Measurements from ENCODE around the gene MAGEB3. TPM values are rescaled to one million over a fixed set of nuclear protein-coding genes. Genes with fewer than 3 reads are reported as not detected.
"Not testable (repeated sequence)": the region's sequence is repeated elsewhere in the genome, so short reads cannot be mapped to it uniquely, and the experiment has no call there.

The MAGEB3 gene
- polyA plus RNA-seq, 1 donor (not counting 4 experiments of a cell fraction or from before 2014, with no cell fraction given) = not detected

DNA sequence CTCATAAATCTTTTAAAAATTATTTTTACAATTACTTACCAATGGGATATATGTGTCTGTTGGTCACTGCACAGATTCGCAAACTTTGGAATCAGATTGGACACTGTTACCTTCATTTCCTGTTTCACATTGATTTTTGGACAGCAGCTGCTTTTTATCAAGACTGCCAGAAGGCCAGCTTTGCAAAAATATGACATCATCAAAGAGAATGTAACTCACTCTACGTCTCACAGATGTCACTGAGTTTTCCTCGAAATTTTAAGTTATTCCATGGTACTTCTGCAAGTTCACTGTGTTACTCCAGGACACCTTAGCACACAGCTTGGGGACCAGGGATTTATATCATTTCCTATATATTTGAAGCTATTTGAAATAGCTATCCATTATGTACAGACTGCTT lies 46.9 kb upstream of the MAGEB3 start:
- Histone ChIP-seq H3K4me2 (ENCODE audit: control insufficient read depth, extremely low read depth, insufficient read depth, low read depth, low read length) (no peak overlapping the region), H3K9me3 (ENCODE audit: control insufficient read depth, low read depth, low read length) (no peaks in the 10 kb centered on the region), H3K79me2 (ENCODE audit: control insufficient read depth, insufficient read depth, low read length) (no peaks in the 10 kb centered on the region), H3K9ac (ENCODE audit: control insufficient read depth, extremely low read depth, insufficient read depth, low read length) (no peak overlapping the region), H3K36me3 (ENCODE audit: control insufficient read depth in 2 of 2, extremely low read depth in 1 of 2, insufficient read depth in 2 of 2, low read length in 2 of 2) (no peaks in the 10 kb centered on the region), H3K27ac (ENCODE audit: control insufficient read depth, insufficient read depth, low read length) (no peak overlapping the region), H3K4me3 (ENCODE audit: control insufficient read depth in 2 of 3, extremely low read depth in 1 of 3, insufficient read depth in 2 of 3, low read depth in 1 of 3, low read length in 3 of 3) (no peak overlapping the region), H3K4me1 (ENCODE audit: control insufficient read depth, extremely low read depth, insufficient read depth, low read length) (no peaks in the 10 kb centered on the region), H2AFZ (ENCODE audit: control insufficient read depth, low read length) (no peak overlapping the region), H4K20me1 (ENCODE audit: control insufficient read depth, extremely low read depth, insufficient read depth, low read length) (no peaks in the 10 kb centered on the region), H3K9me1 (ENCODE audit: control insufficient read depth, extremely low read depth, insufficient read depth, low read length) (no peaks in the 10 kb centered on the region), H3K27me3 (ENCODE audit: control insufficient read depth, extremely low read depth, insufficient read depth, low read length) (no peaks in the 10 kb centered on the region)
- dilution Hi-C loops (cut with MboI; ENCODE audit: extremely low pct_ligation_motif_present, low sequenced_read_pairs) = no loop called here
- FAIRE-seq (no peak), DNase-seq (ENCODE audit: low read depth, low spot score) (no peak)
- TF ChIP-seq EZH2 (IDR thresholded peaks at IDR 0.05; ENCODE audit: low read length) (no peak), CTCF (optimal IDR thresholded peaks at IDR 0.05 in 1 of 3, IDR thresholded peaks at IDR 0.05 in 1 of 3, conservative IDR thresholded peaks at IDR 0.05 in 1 of 3; ENCODE audit: extremely low read depth in 1 of 3, insufficient read depth in 2 of 3, low read length in 3 of 3) (no peak)

- H2AFZ ChIP-seq (ENCODE audit: control insufficient read depth, low read length) = no peak overlapping the region
- H3K79me2 ChIP-seq (ENCODE audit: control insufficient read depth, insufficient read depth, low read length) = no peaks in the 10 kb centered on the region
- no peaks in the 10 kb centered on the region for H3K4me1 ChIP-seq (ENCODE audit: control insufficient read depth, extremely low read depth, insufficient read depth, low read length)
- no peak overlapping the region for H3K27ac ChIP-seq (ENCODE audit: control insufficient read depth, insufficient read depth, low read length)
- DNase-seq (ENCODE audit: low read depth, low spot score) = no peak
- H3K4me3 ChIP-seq (ENCODE audit: control insufficient read depth in 2 of 3, extremely low read depth in 1 of 3, insufficient read depth in 2 of 3, low read depth in 1 of 3, low read length in 3 of 3) = no peak overlapping the region
- dilution Hi-C loops (cut with MboI; ENCODE audit: extremely low pct_ligation_motif_present, low sequenced_read_pairs) = no loop called here
- H4K20me1 ChIP-seq (ENCODE audit: control insufficient read depth, extremely low read depth, insufficient read depth, low read length) = no peaks in the 10 kb centered on the region
- no peak overlapping the region for H3K4me2 ChIP-seq (ENCODE audit: control insufficient read depth, extremely low read depth, insufficient read depth, low read depth, low read length)
- TF ChIP-seq CTCF (optimal IDR thresholded peaks at IDR 0.05 in 1 of 3, IDR thresholded peaks at IDR 0.05 in 1 of 3, conservative IDR thresholded peaks at IDR 0.05 in 1 of 3; ENCODE audit: extremely low read depth in 1 of 3, insufficient read depth in 2 of 3, low read length in 3 of 3) (no peak), EZH2 (IDR thresholded peaks at IDR 0.05; ENCODE audit: low read length) (no peak)
- H3K9me3 ChIP-seq (ENCODE audit: control insufficient read depth, low read depth, low read length) = no peaks in the 10 kb centered on the region
- H3K36me3 ChIP-seq (ENCODE audit: control insufficient read depth in 2 of 2, extremely low read depth in 1 of 2, insufficient read depth in 2 of 2, low read length in 2 of 2) = no peaks in the 10 kb centered on the region
- H3K9me1 ChIP-seq (ENCODE audit: control insufficient read depth, extremely low read depth, insufficient read depth, low read length) = no peaks in the 10 kb centered on the region
- H3K27me3 ChIP-seq (ENCODE audit: control insufficient read depth, extremely low read depth, insufficient read depth, low read length) = no peaks in the 10 kb centered on the region
- no peak for FAIRE-seq
- H3K9ac ChIP-seq (ENCODE audit: control insufficient read depth, extremely low read depth, insufficient read depth, low read length) = no peak overlapping the region
Measured at GRCh38 chrX:30190426-30190825, 40.0 kb upstream of the MAGEB3 start.

- H3K27me3 ChIP-seq (ENCODE audit: control insufficient read depth, extremely low read depth, insufficient read depth, low read length); dilution Hi-C loops (cut with MboI; ENCODE audit: extremely low pct_ligation_motif_present, low sequenced_read_pairs); FAIRE-seq: not testable (repeated sequence)
Measured at GRCh38 chrX:30193910-30194309, 36.5 kb upstream of the MAGEB3 start.

More at GRCh38 chrX:30193910-30194309, 36.5 kb upstream of the MAGEB3 start:
- not testable (repeated sequence) for H3K4me2 ChIP-seq (ENCODE audit: control insufficient read depth, extremely low read depth, insufficient read depth, low read depth, low read length); H3K9me1 ChIP-seq (ENCODE audit: control insufficient read depth, extremely low read depth, insufficient read depth, low read length); H3K9ac ChIP-seq (ENCODE audit: control insufficient read depth, extremely low read depth, insufficient read depth, low read length); H3K27ac ChIP-seq (ENCODE audit: control insufficient read depth, insufficient read depth, low read length); H3K79me2 ChIP-seq (ENCODE audit: control insufficient read depth, insufficient read depth, low read length); H3K36me3 ChIP-seq (ENCODE audit: control insufficient read depth in 2 of 2, extremely low read depth in 1 of 2, insufficient read depth in 2 of 2, low read length in 2 of 2); H2AFZ ChIP-seq (ENCODE audit: control insufficient read depth, low read length); H3K4me1 ChIP-seq (ENCODE audit: control insufficient read depth, extremely low read depth, insufficient read depth, low read length); H4K20me1 ChIP-seq (ENCODE audit: control insufficient read depth, extremely low read depth, insufficient read depth, low read length); H3K9me3 ChIP-seq (ENCODE audit: control insufficient read depth, low read depth, low read length); DNase-seq (ENCODE audit: low read depth, low spot score); H3K4me3 ChIP-seq (ENCODE audit: control insufficient read depth in 2 of 3, extremely low read depth in 1 of 3, insufficient read depth in 2 of 3, low read depth in 1 of 3, low read length in 3 of 3)

Data from keratinocyte (primary cell).